GM12801 (cell line): ENCODE results near the gene PLTP.

Source experiments
- TF ChIP-seq, protein P1 (sequence below): IDR thresholded peaks from one replicate; pipeline ENCODE4 v1.5.1; 2011; ENCODE audit warnings: control low read depth; ENCODE audit not compliant: insufficient read length; ENCODE audit errors: extremely low read depth

The PLTP gene

DNA sequence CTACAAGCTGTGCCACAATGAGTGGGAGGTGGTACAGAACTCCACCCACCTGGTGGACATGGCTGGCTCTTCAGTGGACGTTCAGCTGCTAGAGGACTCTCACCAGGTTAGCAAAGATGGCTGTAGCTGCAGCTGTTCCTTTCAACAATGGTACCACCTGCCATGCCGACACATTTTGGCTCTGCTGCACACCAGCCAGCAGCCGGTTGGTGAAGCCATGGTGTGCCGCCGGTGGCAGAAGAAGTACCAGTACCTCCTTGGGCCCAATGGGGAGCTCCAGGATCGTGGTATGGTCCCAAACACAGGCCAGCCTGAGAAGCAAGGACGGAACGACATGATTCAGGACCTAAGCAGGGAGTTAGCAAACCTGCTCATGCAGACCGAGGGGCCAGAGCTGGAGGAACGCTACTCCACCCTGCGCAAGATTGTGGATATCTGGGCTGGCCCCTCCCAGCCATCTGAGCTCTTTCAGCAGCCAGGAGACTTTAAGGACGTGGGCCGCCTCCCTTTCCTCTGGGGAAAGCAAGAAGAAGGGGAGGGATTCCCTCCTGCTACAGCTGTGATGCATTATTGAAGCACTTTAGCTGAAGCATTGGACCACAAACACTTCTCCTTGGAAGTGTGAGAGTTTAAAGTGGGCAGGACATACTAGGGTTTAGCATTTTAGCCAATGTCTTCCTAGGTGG, 33.7 kb downstream of the PLTP start:
- TF ChIP-seq, protein P1, sequence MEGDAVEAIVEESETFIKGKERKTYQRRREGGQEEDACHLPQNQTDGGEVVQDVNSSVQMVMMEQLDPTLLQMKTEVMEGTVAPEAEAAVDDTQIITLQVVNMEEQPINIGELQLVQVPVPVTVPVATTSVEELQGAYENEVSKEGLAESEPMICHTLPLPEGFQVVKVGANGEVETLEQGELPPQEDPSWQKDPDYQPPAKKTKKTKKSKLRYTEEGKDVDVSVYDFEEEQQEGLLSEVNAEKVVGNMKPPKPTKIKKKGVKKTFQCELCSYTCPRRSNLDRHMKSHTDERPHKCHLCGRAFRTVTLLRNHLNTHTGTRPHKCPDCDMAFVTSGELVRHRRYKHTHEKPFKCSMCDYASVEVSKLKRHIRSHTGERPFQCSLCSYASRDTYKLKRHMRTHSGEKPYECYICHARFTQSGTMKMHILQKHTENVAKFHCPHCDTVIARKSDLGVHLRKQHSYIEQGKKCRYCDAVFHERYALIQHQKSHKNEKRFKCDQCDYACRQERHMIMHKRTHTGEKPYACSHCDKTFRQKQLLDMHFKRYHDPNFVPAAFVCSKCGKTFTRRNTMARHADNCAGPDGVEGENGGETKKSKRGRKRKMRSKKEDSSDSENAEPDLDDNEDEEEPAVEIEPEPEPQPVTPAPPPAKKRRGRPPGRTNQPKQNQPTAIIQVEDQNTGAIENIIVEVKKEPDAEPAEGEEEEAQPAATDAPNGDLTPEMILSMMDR, result no peak

DNA sequence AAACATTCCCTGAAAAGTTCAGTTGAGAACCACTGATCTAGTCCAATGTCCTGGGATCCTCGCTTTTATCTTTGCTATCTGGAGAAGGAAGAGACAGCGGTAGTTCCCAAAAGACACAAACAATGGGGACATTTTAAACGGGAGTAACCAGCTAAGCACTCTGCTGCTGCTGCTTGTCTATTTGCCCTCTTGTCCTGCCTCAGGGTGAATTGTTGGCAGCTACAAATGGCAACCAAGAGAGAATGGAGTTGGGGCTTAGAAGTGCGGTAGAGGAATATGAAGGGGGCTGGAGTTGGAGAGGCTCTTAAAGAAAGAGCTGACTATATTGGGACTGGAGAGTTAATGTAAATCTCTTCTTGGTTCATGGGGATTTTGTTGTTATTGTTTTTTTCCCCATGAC, 37.4 kb downstream of the PLTP start:
- TF ChIP-seq, protein P1, result no peak

DNA sequence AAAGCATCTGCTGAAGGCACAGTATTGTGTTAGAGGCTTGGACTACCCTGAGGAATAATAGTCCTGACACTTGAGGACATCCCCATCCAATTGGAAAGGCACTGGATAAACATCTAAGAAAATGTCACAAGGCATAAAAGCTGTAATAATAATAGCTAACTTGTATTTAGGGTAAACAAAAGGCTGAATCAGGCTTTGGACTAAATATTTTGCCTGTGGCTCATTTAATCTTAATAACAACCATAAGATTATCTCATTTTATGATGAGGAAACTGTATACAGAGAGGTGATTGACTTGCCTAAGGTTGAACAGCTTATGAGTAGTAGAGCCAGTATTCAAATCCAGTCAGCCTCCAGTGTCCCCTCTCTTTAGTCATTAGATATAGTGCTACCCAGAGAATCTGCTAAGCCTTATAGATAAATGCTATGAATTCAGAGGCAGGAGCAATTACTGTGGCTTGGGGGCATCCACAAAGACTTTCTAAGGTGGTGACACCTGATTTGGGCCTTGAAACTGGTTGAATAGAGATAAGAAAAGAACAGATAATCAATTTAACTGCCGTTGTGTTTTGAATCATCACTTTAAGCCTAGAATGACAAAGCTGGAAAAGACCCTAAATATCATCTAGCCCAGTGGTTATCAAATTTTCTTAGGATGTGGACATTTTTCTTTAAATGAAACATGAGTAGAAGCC, 38.4 kb downstream of the PLTP start:
- TF ChIP-seq, protein P1, result no peak

DNA sequence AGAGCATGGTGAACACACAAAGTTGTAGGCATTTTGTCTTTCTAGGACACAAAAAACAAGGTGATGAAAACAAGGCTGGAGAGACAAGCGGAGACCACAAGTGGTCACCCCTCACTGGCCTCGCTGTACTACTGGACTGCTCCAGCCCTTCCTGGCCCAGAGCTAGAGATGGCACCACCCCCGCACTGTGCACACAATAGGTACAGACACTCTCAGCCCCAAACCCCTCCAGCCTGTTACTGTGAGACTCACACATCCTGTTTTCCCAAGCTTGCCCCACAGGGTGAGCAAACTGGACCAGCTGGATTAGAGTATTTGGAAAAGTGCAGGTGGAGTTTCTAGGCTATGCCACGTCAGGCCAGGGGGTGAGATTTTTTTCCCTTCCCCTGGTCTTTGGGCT, 39.3 kb downstream of the PLTP start:
- TF ChIP-seq, protein P1, result no peak

DNA sequence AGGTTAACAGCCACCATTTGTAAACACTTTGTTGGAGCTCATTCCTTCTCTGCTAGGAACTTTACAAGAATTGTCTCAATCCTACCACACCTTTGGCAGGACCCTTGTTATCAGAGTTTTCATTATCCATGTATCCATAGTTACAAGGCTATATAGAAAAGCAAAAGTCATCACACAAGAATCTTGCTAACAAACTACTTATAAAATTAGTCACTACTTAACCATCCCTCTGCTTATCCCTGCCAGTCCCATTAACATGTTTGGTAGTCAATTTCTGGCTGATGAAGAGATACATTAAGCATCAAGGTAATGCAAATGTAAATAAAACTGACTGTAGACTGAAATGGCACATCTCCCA, 44.2 kb downstream of the PLTP start:
- TF ChIP-seq, protein P1, result no peak

DNA sequence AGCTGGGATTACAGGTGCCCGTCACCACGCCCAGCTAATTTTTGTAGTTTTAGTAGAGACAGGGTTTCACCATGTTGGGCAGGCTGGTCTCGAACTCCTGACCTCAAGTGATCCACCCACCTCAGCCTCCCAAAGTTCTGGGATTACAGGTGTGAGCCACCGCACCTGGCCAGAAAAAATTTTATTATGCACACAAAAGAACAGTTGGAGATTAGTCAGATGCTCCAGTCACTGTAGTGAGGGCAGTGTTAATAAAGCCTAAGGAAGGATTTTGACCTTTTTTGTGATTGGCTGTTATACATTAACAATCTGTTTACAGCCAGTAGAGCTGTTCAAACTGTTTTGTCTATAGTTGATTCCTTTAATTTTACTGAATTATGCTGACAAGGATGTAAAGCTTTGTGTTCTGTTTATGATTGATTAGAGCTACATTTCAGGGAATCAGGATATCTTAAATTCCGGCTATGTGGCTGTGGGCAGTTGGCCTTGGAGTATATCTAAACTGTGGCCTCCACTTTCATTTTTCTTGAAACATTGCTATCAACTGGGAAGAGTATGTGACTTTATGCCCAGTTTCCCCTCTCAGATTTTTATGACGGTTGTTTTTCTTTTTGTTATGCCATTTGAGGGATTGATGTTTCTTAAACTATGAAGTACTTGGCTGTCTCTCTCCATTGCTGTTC, 44.7 kb downstream of the PLTP start:
- TF ChIP-seq, protein P1, result no peak

DNA sequence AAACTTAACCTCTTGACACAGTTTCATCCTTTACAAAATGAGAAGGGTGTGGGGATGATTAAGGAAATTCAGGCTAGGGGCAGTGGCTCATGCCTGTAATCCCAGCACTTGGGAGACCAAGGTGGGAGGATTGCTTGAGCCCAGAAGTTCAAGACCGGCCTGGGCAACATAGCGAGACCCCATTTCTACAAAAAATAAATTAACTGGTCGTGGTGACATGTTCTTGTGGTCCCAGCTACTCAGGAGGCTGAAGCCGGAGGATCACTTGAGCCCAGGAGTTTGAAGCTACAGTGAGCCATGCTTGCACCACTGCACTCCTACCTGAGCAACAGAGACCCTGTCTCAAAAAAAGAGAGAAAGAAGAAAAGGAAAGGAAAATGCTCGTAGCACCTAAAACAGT, 45.5 kb downstream of the PLTP start:
- TF ChIP-seq, protein P1, result no peak
